Liver (tissue), 3 donors: ENCODE results near the gene BPHL.

Experiments
- ATF3 ChIP-seq: IDR thresholded peaks from 2 replicates; pipeline ENCODE4 v1.6.1; 2016; ENCODE audit warnings: antibody characterized with exemption
- CTCF ChIP-seq: fragments of 150-350 bp; IDR thresholded peaks from 2 replicates; pipeline ENCODE4 v1.5.1; 2017; ENCODE audit warnings: improper control_type of control experiment, low read depth, low read length; ENCODE audit not compliant: missing input control
- EGR1 ChIP-seq, 2 donors: IDR thresholded peaks; 2 replicates each; pipeline ENCODE4 v1.6.1; 2016 to 2018; ENCODE audit warnings: antibody characterized with exemption in 2 of 2, low read depth in 2 of 2
- FOXA2 ChIP-seq: IDR thresholded peaks from 2 replicates; pipeline ENCODE4 v1.6.1; 2016; ENCODE audit warnings: antibody characterized with exemption
- GABPA ChIP-seq, 2 donors: IDR thresholded peaks in 1 of 2; conservative IDR thresholded peaks in 1 of 2; 2 replicates each; pipeline ENCODE4 v1.6.1; 2016; ENCODE audit warnings: antibody characterized with exemption in 2 of 2, mild to moderate bottlenecking in 1 of 2, moderate library complexity in 1 of 2
- JUND ChIP-seq, 2 donors: IDR thresholded peaks; 2 replicates each; pipeline ENCODE4 v1.6.1; 2016; ENCODE audit warnings: antibody characterized with exemption in 2 of 2
- TAF1 ChIP-seq: conservative IDR thresholded peaks from 2 replicates; pipeline ENCODE4 v1.6.1; 2016; ENCODE audit warnings: antibody characterized with exemption, mild to moderate bottlenecking
- YY1 ChIP-seq: IDR thresholded peaks from 2 replicates; pipeline ENCODE4 v1.6.1; 2016; ENCODE audit warnings: antibody characterized with exemption, mild to moderate bottlenecking
- TF ChIP-seq, protein P1 (sequence below): IDR thresholded peaks from 2 replicates; pipeline ENCODE4 v1.6.1; 2016; ENCODE audit warnings: antibody characterized with exemption
- donor health status: healthy.
- donor health status: healthy.

- TF ChIP-seq CTCF: no peak
- no peak for TF ChIP-seq JUND (IDR thresholded peaks at IDR 0.05)
- TF ChIP-seq GABPA (IDR thresholded peaks at IDR 0.05 in 1 of 2, conservative IDR thresholded peaks at IDR 0.05 in 1 of 2): no peak
- TF ChIP-seq EGR1 (IDR thresholded peaks at IDR 0.05; ENCODE audit: low read depth in 2 of 2): no peak
- TF ChIP-seq, protein P1, sequence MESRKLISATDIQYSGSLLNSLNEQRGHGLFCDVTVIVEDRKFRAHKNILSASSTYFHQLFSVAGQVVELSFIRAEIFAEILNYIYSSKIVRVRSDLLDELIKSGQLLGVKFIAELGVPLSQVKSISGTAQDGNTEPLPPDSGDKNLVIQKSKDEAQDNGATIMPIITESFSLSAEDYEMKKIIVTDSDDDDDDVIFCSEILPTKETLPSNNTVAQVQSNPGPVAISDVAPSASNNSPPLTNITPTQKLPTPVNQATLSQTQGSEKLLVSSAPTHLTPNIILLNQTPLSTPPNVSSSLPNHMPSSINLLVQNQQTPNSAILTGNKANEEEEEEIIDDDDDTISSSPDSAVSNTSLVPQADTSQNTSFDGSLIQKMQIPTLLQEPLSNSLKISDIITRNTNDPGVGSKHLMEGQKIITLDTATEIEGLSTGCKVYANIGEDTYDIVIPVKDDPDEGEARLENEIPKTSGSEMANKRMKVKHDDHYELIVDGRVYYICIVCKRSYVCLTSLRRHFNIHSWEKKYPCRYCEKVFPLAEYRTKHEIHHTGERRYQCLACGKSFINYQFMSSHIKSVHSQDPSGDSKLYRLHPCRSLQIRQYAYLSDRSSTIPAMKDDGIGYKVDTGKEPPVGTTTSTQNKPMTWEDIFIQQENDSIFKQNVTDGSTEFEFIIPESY: no peak
- TF ChIP-seq ATF3: no peak
- TF ChIP-seq YY1: no peak
- TF ChIP-seq TAF1: no peak
- no peak for TF ChIP-seq FOXA2
Observed at GRCh38 chr6:3085074-3085473, 33.4 kb upstream of the BPHL start.
